ENCODE results near the gene ZBTB16. TPM values are rescaled to one million over a fixed set of nuclear protein-coding genes. Genes with fewer than 3 reads are reported as not detected.

Gene ZBTB16
- total and polyA plus RNA-seq, 2 donors (not counting 3 experiments of a cell fraction or from before 2014, with no cell fraction given) = 9.8 to 20.3 TPM

DNA sequence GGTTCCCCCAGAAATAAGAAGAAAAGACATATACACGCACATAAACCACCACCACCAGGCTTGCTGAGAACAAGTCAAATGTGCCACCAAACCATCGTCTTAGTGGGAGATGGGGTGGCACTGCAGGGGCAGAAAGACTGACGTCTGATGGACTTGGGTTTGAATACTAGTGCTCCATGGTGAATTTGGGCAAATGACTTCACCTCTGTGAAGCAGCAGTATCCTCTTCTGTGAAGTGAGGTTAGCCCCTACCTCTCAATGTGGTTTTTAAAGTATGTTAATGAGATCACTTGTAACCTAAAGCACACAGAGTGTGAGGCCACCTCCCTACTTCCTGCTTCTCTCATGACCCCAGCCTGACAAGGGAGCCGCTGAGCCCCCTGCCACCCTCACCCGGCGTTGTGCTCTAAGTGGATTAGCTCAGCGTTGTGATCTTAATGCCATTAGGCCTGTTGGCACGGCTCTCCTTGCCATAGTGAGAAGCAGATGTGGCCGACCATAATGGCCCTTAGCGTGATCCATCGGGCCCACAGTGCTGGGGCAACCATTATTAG lies 14.4 kb downstream of the ZBTB16 start:
- no TSS peak for BruUV-seq (replicated peaks)
- H4K20me1 ChIP-seq (replicated peaks; ENCODE audit: control insufficient read depth, extremely low read depth, insufficient read depth, low read length) = peaks cover 2% of the 10 kb centered on the region
- H3K4me2 ChIP-seq (ENCODE audit: insufficient read depth, low read length) = no peak overlapping the region
- TF ChIP-seq EZH2 (IDR thresholded peaks at IDR 0.05; ENCODE audit: borderline replicate concordance, low read depth, low read length, severe bottlenecking) = no peak
- no peak for TF ChIP-seq JUN (IDR thresholded peaks at IDR 0.05; ENCODE audit: borderline replicate concordance, insufficient read depth, insufficient read length, low read depth)
- TF ChIP-seq, protein P1, sequence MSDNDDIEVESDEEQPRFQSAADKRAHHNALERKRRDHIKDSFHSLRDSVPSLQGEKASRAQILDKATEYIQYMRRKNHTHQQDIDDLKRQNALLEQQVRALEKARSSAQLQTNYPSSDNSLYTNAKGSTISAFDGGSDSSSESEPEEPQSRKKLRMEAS (IDR thresholded peaks at IDR 0.05; ENCODE audit: insufficient read depth, insufficient read length) = no peak
- TF ChIP-seq, protein P2, sequence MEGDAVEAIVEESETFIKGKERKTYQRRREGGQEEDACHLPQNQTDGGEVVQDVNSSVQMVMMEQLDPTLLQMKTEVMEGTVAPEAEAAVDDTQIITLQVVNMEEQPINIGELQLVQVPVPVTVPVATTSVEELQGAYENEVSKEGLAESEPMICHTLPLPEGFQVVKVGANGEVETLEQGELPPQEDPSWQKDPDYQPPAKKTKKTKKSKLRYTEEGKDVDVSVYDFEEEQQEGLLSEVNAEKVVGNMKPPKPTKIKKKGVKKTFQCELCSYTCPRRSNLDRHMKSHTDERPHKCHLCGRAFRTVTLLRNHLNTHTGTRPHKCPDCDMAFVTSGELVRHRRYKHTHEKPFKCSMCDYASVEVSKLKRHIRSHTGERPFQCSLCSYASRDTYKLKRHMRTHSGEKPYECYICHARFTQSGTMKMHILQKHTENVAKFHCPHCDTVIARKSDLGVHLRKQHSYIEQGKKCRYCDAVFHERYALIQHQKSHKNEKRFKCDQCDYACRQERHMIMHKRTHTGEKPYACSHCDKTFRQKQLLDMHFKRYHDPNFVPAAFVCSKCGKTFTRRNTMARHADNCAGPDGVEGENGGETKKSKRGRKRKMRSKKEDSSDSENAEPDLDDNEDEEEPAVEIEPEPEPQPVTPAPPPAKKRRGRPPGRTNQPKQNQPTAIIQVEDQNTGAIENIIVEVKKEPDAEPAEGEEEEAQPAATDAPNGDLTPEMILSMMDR (IDR thresholded peaks at IDR 0.05; ENCODE audit: extremely low read depth in 1 of 2, insufficient read depth in 1 of 2, low read depth in 1 of 2, low read length in 2 of 2) = no peak
- no peak for TF ChIP-seq POLR2A (IDR thresholded peaks at IDR 0.05; ENCODE audit: low read depth, low read length)
- TF ChIP-seq POLR2AphosphoS5 (IDR thresholded peaks at IDR 0.05; ENCODE audit: insufficient read depth, low read depth, low read length) = no peak
- no peak for TF ChIP-seq GATA2 (IDR thresholded peaks at IDR 0.05; ENCODE audit: insufficient read depth, insufficient read length, low read depth, low read length)
- TF ChIP-seq FOS (IDR thresholded peaks at IDR 0.05; ENCODE audit: borderline replicate concordance, insufficient read depth, low read length) = no peak
- no peak for TF ChIP-seq MYC (IDR thresholded peaks at IDR 0.05; ENCODE audit: low read depth, low read length)
- ChIA-PET CTCF (interaction anchor here (1.7 kb wide), 1 partner anchor 107 kb away, joined by 4 read pairs; no protein-coding TSS in a partner anchor), POLR2A (interaction anchor here (0.6 kb wide), 1 partner anchor 15 kb away, joined by 9 read pairs; no protein-coding TSS in a partner anchor)
- DNase-seq (ENCODE audit: low read depth, low spot score) (no peak), FAIRE-seq (no peak)
- H3K9me1 ChIP-seq (replicated peaks; ENCODE audit: control insufficient read depth, extremely low read depth, insufficient read depth, low read length) = no peaks in the 10 kb centered on the region
- H3K27me3 ChIP-seq (ENCODE audit: control insufficient read depth in 2 of 2, insufficient read depth in 2 of 2, low read length in 2 of 2) = no peaks in the 10 kb centered on the region
- dilution Hi-C loops (cut with MboI; ENCODE audit: extremely low pct_ligation_motif_present, low sequenced_read_pairs) (no loop called here), intact Hi-C loops (cut with micrococcal nuclease) (no loop called here)
- H3K27ac ChIP-seq (ENCODE audit: insufficient read depth, low read depth, low read length) = no peak overlapping the region
- H3K36me3 ChIP-seq (ENCODE audit: control insufficient read depth in 2 of 2, extremely low read depth in 1 of 2, insufficient read depth in 2 of 2, low read length in 2 of 2) = peaks cover 0 to 2% of the 10 kb centered on the region in 2 experiments
- H3K9me3 ChIP-seq (replicated peaks; ENCODE audit: control insufficient read depth, insufficient read depth, low read length) = no peaks in the 10 kb centered on the region
- H2AFZ ChIP-seq (ENCODE audit: low read depth, low read length) = no peak overlapping the region
- H3K9ac ChIP-seq (replicated peaks; ENCODE audit: extremely low read depth, insufficient read depth, low read length) = no peak overlapping the region
- no peaks in the 10 kb centered on the region for H3K79me2 ChIP-seq (ENCODE audit: control insufficient read depth, insufficient read depth, low read length)
- peaks cover 5% of the 10 kb centered on the region for H3K4me1 ChIP-seq (ENCODE audit: control insufficient read depth, extremely low read depth, insufficient read depth, low read length)
- H3K4me3 ChIP-seq (replicated peaks in 1 of 3; ENCODE audit: insufficient read depth in 1 of 3, low read depth in 1 of 3, low read length in 3 of 3) = no peak overlapping the region

All from endothelial cell of umbilical vein (primary cell).